Neural progenitor cell (in vitro differentiated cells): ENCODE data around the gene ATRAID. TPM values are rescaled to one million over a fixed set of nuclear protein-coding genes. Genes with fewer than 3 reads are reported as not detected.

ENCODE experiments used
- DNase-seq: peaks from one replicate; pipeline ENCODE4 v3.0.0-alpha.2; 2016; ENCODE audit warnings: low spot score
- H2AFZ ChIP-seq: fragments of 200-600 bp; sonication (generic); replicated peaks from 2 replicates; pipeline ENCODE4 v1.6.1; 2016; ENCODE audit warnings: antibody characterized with exemption
- H3F3A ChIP-seq: fragments of 200-600 bp; sonication (generic); 2 replicates; pipeline ENCODE4 v1.6.1; 2016; ENCODE audit warnings: antibody characterized with exemption, low read depth
- H3K27ac ChIP-seq: fragments of 200-600 bp; sonication (generic); 2 replicates; pipeline ENCODE4 v1.5.1; 2016; ENCODE audit warnings: mild to moderate bottlenecking
- H3K27me3 ChIP-seq: fragments of 200-600 bp; sonication (generic); 2 replicates; pipeline ENCODE4 v1.6.1; 2016; ENCODE audit warnings: mild to moderate bottlenecking, moderate library complexity
- H3K36me3 ChIP-seq: fragments of 200-600 bp; sonication (generic); 2 replicates; pipeline ENCODE4 v1.5.1; 2016
- H3K4me1 ChIP-seq: fragments of 200-600 bp; sonication (generic); 2 replicates; pipeline ENCODE4 v1.6.1; 2016; ENCODE audit warnings: mixed run types
- H3K4me2 ChIP-seq: fragments of 200-600 bp; sonication (generic); 2 replicates; pipeline ENCODE4 v1.6.1; 2016
- H3K4me3 ChIP-seq: fragments of 200-600 bp; sonication (generic); 2 replicates; pipeline ENCODE4 v1.5.1; 2016
- H3K79me2 ChIP-seq: fragments of 200-600 bp; sonication (generic); 2 replicates; pipeline ENCODE4 v1.6.1; 2016; ENCODE audit warnings: low read depth
- H3K9ac ChIP-seq: fragments of 200-600 bp; sonication (generic); 2 replicates; pipeline ENCODE4 v1.6.1; 2016
- H3K9me3 ChIP-seq: fragments of 200-600 bp; sonication (generic); 2 replicates; pipeline ENCODE4 v1.5.1; 2016; ENCODE audit warnings: low read depth
- H4K20me1 ChIP-seq: fragments of 200-600 bp; sonication (generic); 2 replicates; pipeline ENCODE4 v1.6.1; 2016; ENCODE audit warnings: low read depth
- H3K27ac Mint-ChIP-seq: 3 replicates; pipeline ENCODE4 v1.8.0; 2021; ENCODE audit warnings: mixed read lengths
- H3K27me3 Mint-ChIP-seq: 2 replicates; pipeline ENCODE4 v1.8.0; 2022; ENCODE audit warnings: low read depth, mild to moderate bottlenecking, inconsistent platforms, moderate library complexity, mixed read lengths; ENCODE audit not compliant: insufficient read depth
- H3K36me3 Mint-ChIP-seq: 3 replicates; pipeline ENCODE4 v1.8.0; 2021; ENCODE audit warnings: mixed read lengths
- H3K4me1 Mint-ChIP-seq: 3 replicates; pipeline ENCODE4 v1.8.0; 2021; ENCODE audit warnings: mixed read lengths
- H3K4me3 Mint-ChIP-seq: 3 replicates; pipeline ENCODE4 v1.8.0; 2021; ENCODE audit warnings: mild to moderate bottlenecking, moderate library complexity, mixed read lengths
- H3K9me3 Mint-ChIP-seq: 3 replicates; pipeline ENCODE4 v1.8.0; 2020; ENCODE audit warnings: mixed read lengths
- CTCF ChIP-seq: fragments of 200-600 bp; sonication (generic); IDR thresholded peaks from 2 replicates; pipeline ENCODE4 v1.5.1; 2017; ENCODE audit warnings: antibody characterized with exemption, mild to moderate bottlenecking
- EZH2 ChIP-seq: fragments of 200-600 bp; sonication (generic); IDR thresholded peaks from 2 replicates; pipeline ENCODE4 v1.6.1; 2017; ENCODE audit warnings: antibody characterized with exemption, mild to moderate bottlenecking, moderate library complexity
- EZH2phosphoT487 ChIP-seq: fragments of 200-600 bp; sonication (generic); IDR thresholded peaks from 2 replicates; pipeline ENCODE4 v1.6.1; 2017; ENCODE audit warnings: antibody characterized with exemption
- total RNA-seq: library from RNA; depleted of rRNA; stranded (reverse); fragments of >200 nt; gene quantifications from 2 replicates; pipeline ENCODE4 v1.2.3, GENCODE V29; 2015; ENCODE audit warnings: low replicate concordance

Gene ATRAID, protein sequence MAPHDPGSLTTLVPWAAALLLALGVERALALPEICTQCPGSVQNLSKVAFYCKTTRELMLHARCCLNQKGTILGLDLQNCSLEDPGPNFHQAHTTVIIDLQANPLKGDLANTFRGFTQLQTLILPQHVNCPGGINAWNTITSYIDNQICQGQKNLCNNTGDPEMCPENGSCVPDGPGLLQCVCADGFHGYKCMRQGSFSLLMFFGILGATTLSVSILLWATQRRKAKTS
- total RNA-seq, result 133 and 142 TPM in 2 replicates

DNA sequence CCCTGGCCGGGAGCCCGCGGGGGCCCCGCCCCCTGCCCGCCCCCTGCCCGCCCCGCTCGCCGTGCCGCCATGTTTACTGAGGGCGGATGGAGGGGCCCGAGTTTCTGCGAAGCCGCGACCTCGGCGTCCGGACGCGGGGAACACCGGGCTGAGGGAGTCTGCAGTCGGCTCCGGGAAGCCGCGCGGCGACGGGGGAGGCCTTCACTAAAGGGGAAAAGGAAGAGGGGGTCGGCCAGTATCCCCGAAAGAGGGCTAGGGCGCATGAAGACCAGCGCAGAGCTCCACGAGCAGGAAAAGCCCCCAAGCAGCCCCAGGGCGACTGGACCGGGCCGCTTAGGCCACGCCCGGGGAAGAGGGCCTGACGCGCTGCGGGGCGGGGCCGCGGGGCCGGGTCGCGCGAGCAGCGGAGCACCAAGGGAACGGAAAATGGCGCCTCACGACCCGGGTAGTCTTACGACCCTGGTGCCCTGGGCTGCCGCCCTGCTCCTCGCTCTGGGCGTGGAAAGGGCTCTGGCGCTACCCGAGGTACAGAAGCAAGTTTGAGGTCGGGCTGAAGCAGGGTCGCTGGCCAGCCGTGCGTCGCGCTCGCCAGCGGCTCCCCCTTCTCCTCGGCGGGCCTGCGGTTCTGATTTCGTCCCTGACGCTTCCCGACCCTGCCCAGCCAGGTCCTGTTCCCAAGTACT lies at the start of gene ATRAID, which contains the start of gene SLC5A6:
ATRAID (plus strand) TSS at position 99 of the 683 bp plus-strand sequence; CDS start at position 427, 328 bp downstream.
SLC5A6 (minus strand) TSS at position 326 of the 683 bp plus-strand sequence. CDS start 4,618 bp downstream, outside the sequence.
- Histone ChIP-seq H3K27me3 (no peaks in the 10 kb centered on the region), H2AFZ (peak within 1 kb of the TSS; percentile 44), H3K79me2 (peaks cover 60% of the 10 kb centered on the region), H3K4me1 (peaks cover 37% of the 10 kb centered on the region), H3K36me3 (no peaks in the 10 kb centered on the region), H3K4me3 (peak within 1 kb of the TSS; percentile 87), H3F3A (peaks cover 46% of the 10 kb centered on the region), H3K4me2 (peak within 1 kb of the TSS; percentile 93), H4K20me1 (peaks cover 6% of the 10 kb centered on the region), H3K9me3 (no peaks in the 10 kb centered on the region), H3K27ac (peak within 1 kb of the TSS; percentile 98), H3K9ac (peak within 1 kb of the TSS; percentile 87)
- DNase-seq, result peak; percentile 94
- TF ChIP-seq CTCF, result no peak
- TF ChIP-seq EZH2phosphoT487, result no peak
- TF ChIP-seq EZH2, result no peak
- Mint-ChIP-seq H3K27ac (peak within 1 kb of the TSS; percentile 100), H3K27me3 (peaks cover 7% of the 10 kb centered on the region), H3K4me1 (peaks cover 31% of the 10 kb centered on the region), H3K4me3 (peak within 1 kb of the TSS; percentile 100), H3K36me3 (peaks cover 18% of the 10 kb centered on the region), H3K9me3 (no peaks in the 10 kb centered on the region)

- H3K36me3 ChIP-seq, result no peaks in the 10 kb centered on the region
- H4K20me1 ChIP-seq, result no peaks in the 10 kb centered on the region
- no peaks in the 10 kb centered on the region for H3K79me2 ChIP-seq
- no peaks in the 10 kb centered on the region for H3K36me3 Mint-ChIP-seq
- no peak overlapping the region for H2AFZ ChIP-seq
- no peak overlapping the region for H3K4me3 ChIP-seq
- H3K27me3 Mint-ChIP-seq, result no peaks in the 10 kb centered on the region
- no peak overlapping the region for H3K4me2 ChIP-seq
- no peak overlapping the region for H3K9ac ChIP-seq
- TF ChIP-seq EZH2 (no peak), CTCF (no peak), EZH2phosphoT487 (no peak)
- no peaks in the 10 kb centered on the region for H3K4me1 Mint-ChIP-seq
- no peak overlapping the region for H3K27ac ChIP-seq
- H3K9me3 Mint-ChIP-seq, result no peaks in the 10 kb centered on the region
- no peak overlapping the region for H3K27ac Mint-ChIP-seq
- H3K27me3 ChIP-seq, result no peaks in the 10 kb centered on the region
- no peak for DNase-seq
- H3F3A ChIP-seq, result peaks cover 2% of the 10 kb centered on the region
- H3K4me1 ChIP-seq, result peaks cover 4% of the 10 kb centered on the region
- H3K4me3 Mint-ChIP-seq, result no peak overlapping the region
- H3K9me3 ChIP-seq, result no peaks in the 10 kb centered on the region
Observed at GRCh38 chr2:27162151-27163121, 49.4 kb upstream of the ATRAID start.

GRCh38 chr2:27164960-27165763 lies 46.7 kb upstream of the ATRAID start:
- Histone ChIP-seq H3K4me2 (no peak overlapping the region), H3F3A (peaks cover 3% of the 10 kb centered on the region), H3K9me3 (no peaks in the 10 kb centered on the region), H3K4me1 (peaks cover 4% of the 10 kb centered on the region), H3K79me2 (no peaks in the 10 kb centered on the region), H2AFZ (peak overlapping the region; percentile 94), H4K20me1 (no peaks in the 10 kb centered on the region), H3K4me3 (no peak overlapping the region), H3K9ac (no peak overlapping the region), H3K27ac (no peak overlapping the region), H3K36me3 (no peaks in the 10 kb centered on the region), H3K27me3 (peaks cover 2% of the 10 kb centered on the region)
- Mint-ChIP-seq H3K4me3 (no peak overlapping the region), H3K27me3 (peaks cover 2% of the 10 kb centered on the region), H3K4me1 (no peaks in the 10 kb centered on the region), H3K36me3 (no peaks in the 10 kb centered on the region), H3K27ac (no peak overlapping the region), H3K9me3 (no peaks in the 10 kb centered on the region)
- DNase-seq, result no peak
- TF ChIP-seq EZH2phosphoT487 (no peak), EZH2 (no peak), CTCF (no peak)
